ENCODE data around the gene FZD1. TPM values are rescaled to one million over a fixed set of nuclear protein-coding genes. Genes with fewer than 3 reads are reported as not detected.

FZD1 gene
- total RNA-seq, 1 donor from 2014 or later: 24.3 TPM

DNA sequence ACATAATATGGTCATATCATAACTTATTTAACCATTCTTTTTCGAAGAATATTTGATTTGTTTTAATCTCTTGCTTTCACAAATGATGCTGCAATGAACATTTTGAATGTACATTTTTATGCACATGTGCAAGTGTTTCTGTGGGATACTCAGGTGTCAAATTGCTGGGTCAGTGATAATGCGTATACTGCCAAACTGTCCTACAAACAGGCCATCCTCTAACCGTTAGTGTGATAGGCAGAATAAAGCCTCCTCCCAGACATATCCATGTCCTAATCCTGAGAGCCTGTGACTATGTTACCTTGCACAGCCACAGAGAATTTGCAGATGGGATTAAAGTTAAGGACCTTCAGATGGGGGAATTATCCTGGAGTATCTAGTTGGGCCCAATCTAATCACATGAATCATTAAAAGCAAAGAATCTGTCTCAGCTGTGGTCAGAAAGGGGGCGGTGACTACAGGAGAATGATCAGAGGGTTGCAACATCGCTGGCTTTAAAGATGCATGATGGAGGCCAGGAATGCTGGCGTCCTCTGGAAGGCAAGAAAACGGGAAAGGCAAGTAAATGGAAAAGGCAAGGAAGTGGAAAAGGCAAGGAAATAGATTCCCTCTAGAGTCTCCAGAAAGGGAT, 46.7 kb downstream of the FZD1 start:
- no peak for TF ChIP-seq CTCF (IDR thresholded peaks at IDR 0.05)
- H3K4me1 Mint-ChIP-seq (ENCODE audit: low read depth): peaks cover 10% of the 10 kb centered on the region
- H3K36me3 Mint-ChIP-seq (ENCODE audit: low read depth): no peaks in the 10 kb centered on the region
- no peaks in the 10 kb centered on the region for H3K27me3 Mint-ChIP-seq (ENCODE audit: low read depth)
- peaks cover 5% of the 10 kb centered on the region for H3K9me3 Mint-ChIP-seq (ENCODE audit: low read depth)
- H3K4me3 Mint-ChIP-seq (ENCODE audit: unreplicated experiment): no peak overlapping the region
- no peak overlapping the region for H3K27ac Mint-ChIP-seq (ENCODE audit: unreplicated experiment)
- no peak for DNase-seq (ENCODE audit: low spot score)

DNA sequence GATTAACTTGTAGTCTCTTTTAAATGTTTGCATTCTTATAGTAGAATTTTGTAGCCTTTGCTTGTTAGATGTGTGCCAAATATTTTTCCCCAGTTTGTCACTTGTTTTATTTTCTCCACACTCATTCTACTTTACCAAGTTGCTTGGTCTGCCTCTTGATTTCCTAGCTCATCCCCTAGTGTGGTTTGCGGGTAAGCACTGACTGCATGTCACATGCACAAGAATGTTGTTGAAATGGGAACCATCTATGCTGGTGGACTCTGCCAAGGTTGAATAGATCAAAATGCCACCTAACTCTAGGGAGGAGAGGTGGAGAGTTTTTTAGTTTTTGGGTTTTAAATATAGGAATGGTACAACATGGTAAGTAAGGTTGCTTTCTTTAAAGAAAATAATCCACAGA, 47.6 kb downstream of the FZD1 start:
- DNase-seq (ENCODE audit: low spot score): no peak
- Mint-ChIP-seq H3K27ac (ENCODE audit: unreplicated experiment) (no peak overlapping the region), H3K4me3 (ENCODE audit: unreplicated experiment) (no peak overlapping the region), H3K27me3 (ENCODE audit: low read depth) (no peaks in the 10 kb centered on the region), H3K36me3 (ENCODE audit: low read depth) (no peaks in the 10 kb centered on the region), H3K9me3 (ENCODE audit: low read depth) (peaks cover 5% of the 10 kb centered on the region), H3K4me1 (ENCODE audit: low read depth) (peaks cover 10% of the 10 kb centered on the region)
- no peak for TF ChIP-seq CTCF (IDR thresholded peaks at IDR 0.05)

DNA sequence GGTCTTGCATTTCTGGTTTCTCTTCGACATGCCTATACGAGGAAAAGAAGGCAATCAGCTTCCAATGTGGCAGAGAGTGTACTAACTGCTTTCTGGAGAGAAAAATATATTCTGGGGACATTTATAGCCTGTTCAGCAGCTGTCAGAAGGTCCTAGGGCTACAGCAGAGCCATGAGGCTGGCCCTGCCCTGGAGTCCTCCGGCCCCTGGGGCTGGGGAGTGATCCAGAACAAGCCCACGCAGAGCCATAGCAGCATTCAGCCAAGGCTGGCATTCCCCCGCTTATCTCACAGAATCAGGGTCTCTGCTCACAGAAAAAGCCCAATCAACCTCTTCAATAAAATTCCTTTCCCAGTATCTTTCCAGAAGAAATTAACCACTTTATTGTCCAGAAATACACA, 48.9 kb downstream of the FZD1 start:
- no peaks in the 10 kb centered on the region for H3K27me3 Mint-ChIP-seq (ENCODE audit: low read depth)
- peaks cover under 1% of the 10 kb centered on the region for H3K9me3 Mint-ChIP-seq (ENCODE audit: low read depth)
- DNase-seq (ENCODE audit: low spot score): no peak
- peaks cover 10% of the 10 kb centered on the region for H3K4me1 Mint-ChIP-seq (ENCODE audit: low read depth)
- no peaks in the 10 kb centered on the region for H3K36me3 Mint-ChIP-seq (ENCODE audit: low read depth)
- H3K4me3 Mint-ChIP-seq (ENCODE audit: unreplicated experiment): no peak overlapping the region
- H3K27ac Mint-ChIP-seq (ENCODE audit: unreplicated experiment): no peak overlapping the region
- TF ChIP-seq CTCF (IDR thresholded peaks at IDR 0.05): no peak

DNA sequence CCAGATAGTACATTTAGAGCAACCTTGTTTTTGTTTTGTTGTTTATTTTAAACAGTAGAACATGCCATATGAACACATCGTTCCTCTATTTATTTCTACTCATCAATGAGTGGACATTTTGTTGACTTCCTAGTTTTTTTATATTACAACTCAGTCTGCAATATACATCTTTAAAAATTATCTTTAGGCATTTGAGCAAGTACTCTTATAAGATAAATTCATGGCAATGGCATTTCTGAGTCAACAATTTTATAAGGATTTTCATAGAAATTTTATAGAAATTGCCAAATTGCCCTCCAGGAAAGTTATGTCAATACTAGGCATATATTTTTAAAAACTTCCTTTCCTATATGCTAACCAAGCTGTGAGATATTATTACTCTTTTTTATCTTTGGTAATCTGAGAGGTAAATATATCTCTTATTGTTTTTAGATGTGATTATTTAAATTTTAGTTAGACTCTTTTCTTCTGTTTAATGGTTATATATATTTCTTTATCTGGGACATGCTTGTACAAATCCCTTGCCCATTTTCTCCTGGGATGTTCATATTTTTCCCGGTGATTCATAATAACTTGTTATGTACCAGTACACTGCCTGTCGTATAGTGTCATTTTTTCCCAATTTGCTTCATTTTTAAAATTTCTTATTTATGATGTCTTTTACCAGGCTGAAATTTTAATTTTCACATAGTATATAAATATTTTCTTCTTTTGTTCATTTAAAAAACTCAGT, 50.5 kb downstream of the FZD1 start:
- Mint-ChIP-seq H3K9me3 (ENCODE audit: low read depth) (no peaks in the 10 kb centered on the region), H3K36me3 (ENCODE audit: low read depth) (no peaks in the 10 kb centered on the region), H3K27me3 (ENCODE audit: low read depth) (no peaks in the 10 kb centered on the region), H3K4me1 (ENCODE audit: low read depth) (peaks cover 19% of the 10 kb centered on the region), H3K27ac (ENCODE audit: unreplicated experiment) (no peak overlapping the region), H3K4me3 (ENCODE audit: unreplicated experiment) (no peak overlapping the region)
- DNase-seq (ENCODE audit: low spot score): no peak
- TF ChIP-seq CTCF (IDR thresholded peaks at IDR 0.05): no peak

DNA sequence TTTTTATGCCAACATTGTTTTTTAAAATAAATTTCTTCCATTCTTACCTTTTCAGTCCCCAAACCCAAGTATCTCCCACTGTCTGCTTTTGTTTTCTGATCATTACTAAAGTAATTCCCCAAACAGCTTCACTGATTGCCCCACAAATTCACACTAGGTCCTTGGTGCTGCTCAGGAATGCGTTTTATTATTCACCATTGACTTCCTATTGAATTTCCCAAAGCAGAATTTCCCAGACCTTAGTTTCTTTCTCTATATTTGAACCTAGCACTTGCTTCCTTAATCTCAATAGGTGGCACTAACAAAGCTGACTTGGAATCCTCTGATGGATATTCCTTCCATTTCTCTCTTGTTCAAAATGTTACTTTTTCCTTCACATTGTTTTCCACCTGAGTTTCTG, 52.2 kb downstream of the FZD1 start:
- TF ChIP-seq CTCF (IDR thresholded peaks at IDR 0.05): no peak
- no peaks in the 10 kb centered on the region for H3K9me3 Mint-ChIP-seq (ENCODE audit: low read depth)
- H3K36me3 Mint-ChIP-seq (ENCODE audit: low read depth): no peaks in the 10 kb centered on the region
- no peak for DNase-seq (ENCODE audit: low spot score)
- peaks cover 19% of the 10 kb centered on the region for H3K4me1 Mint-ChIP-seq (ENCODE audit: low read depth)
- no peak overlapping the region for H3K4me3 Mint-ChIP-seq (ENCODE audit: unreplicated experiment)
- H3K27ac Mint-ChIP-seq (ENCODE audit: unreplicated experiment): no peak overlapping the region
- H3K27me3 Mint-ChIP-seq (ENCODE audit: low read depth): no peaks in the 10 kb centered on the region

All from chondrocyte (in vitro differentiated cells).